GDM1 (cell line): ENCODE data around the gene FUBP1.
"Not testable (repeated sequence)": the region's sequence is repeated elsewhere in the genome, so short reads cannot be mapped to it uniquely, and the experiment has no call there.

ENCODE experiments used
- DNase-seq: peaks from one replicate; lab custom pipeline; 2025; lab: John Stamatoyannopoulos, UW

FUBP1 gene

DNA sequence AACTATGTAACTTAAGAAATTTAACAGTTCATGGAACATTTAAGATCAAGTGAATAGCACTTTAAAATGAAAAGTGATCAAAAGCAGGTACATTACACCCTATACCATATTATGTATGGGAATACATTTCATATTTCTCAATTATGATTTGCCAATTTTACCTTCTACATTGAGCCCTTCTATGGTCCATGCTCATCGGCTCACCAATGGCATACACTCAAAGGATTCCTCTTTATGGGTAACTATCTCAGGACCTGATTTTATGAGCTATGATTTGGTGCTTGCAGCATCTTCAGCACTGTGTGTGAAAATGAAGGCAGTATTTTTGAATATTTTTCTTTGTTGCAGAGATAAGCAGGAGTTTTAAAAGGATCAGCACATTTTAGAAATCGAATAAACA is 33.5 kb downstream of the FUBP1 start:
- no peak for DNase-seq

DNA sequence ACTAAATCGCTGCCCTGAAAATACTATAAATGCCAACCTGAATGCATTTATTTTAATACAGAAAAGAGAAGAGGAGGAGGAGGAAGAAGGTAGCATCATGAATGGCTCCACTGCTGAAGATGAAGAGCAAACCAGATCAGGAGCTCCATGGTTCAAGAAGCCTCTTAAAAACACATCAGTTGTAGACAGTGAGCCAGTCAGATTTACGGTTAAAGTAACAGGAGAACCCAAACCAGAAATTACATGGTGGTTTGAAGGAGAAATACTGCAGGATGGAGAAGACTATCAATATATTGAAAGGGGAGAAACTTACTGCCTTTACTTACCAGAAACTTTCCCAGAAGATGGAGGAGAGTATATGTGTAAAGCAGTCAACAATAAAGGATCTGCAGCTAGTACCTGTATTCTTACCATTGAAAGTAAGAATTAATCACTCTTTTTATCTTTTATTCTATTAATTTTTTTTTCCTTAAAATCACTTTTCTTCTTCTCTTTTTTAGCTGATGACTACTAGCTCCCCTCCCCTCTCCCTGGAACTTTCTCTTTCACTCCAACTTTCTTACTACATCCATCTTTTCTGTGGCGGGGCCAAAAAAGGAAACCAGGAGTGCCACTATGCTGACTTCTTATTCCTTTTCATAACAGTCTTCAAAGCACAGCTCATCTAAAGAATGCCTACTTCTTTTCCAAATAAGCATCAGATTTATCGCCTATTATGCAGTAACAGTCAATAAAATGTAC is 36.3 kb downstream of the FUBP1 start:
- no peak for DNase-seq

GRCh38 chr1:77940921-77941570 is 37.8 kb downstream of the FUBP1 start:
- no peak for DNase-seq

- DNase-seq: no peak
Observed at GRCh38 chr1:77938651-77939050, 40.2 kb downstream of the FUBP1 start.

- no peak for DNase-seq
Observed at GRCh38 chr1:77929806-77930205, 49.1 kb downstream of the FUBP1 start.

- DNase-seq: no peak
Observed at GRCh38 chr1:77927414-77927813, 51.5 kb downstream of the FUBP1 start.

- DNase-seq: no peak
Observed at GRCh38 chr1:77926561-77927357, 52.1 kb downstream of the FUBP1 start.

GRCh38 chr1:77925956-77926355 is 52.9 kb downstream of the FUBP1 start:
- DNase-seq: no peak

GRCh38 chr1:77925518-77925917 is 53.4 kb downstream of the FUBP1 start:
- no peak for DNase-seq

DNA sequence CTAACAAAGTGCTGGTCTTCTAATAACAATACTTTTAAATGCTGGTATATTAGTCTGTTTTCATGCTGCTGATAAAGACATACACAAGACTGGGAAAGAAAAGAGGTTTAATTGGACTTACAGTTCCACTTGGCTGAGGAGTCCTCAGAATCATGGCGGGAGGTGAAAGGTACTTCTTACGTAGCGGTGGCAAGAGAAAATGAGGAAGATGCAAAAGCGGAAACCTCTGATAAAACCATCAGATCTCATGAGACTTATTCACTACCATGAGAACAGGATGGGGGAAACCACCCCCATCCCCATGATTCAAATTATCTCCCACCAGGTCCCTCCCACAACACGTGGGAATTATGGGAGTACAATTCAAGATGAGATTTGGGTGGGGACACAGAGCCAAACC is 60.0 kb downstream of the FUBP1 start:
- not testable (repeated sequence) for DNase-seq

DNA sequence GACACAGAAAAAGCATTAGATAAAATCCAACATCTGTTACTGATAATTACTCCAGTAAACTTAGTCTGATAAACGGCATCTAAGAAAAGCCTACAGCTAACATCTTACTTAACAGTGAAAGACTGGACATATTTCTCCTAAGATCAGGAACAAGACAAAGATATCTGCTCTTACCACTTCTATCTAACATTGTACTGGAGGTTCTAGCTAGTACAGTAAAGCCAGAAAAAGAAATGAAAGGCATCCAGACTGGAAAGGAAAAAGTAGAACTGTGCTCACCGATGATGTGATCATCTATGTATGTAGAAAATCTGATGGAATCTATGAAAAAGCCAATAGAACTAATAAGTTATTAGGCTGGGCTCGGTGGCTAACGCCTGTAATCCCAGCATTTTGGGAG is 68.8 kb downstream of the FUBP1 start:
- no peak for DNase-seq

DNA sequence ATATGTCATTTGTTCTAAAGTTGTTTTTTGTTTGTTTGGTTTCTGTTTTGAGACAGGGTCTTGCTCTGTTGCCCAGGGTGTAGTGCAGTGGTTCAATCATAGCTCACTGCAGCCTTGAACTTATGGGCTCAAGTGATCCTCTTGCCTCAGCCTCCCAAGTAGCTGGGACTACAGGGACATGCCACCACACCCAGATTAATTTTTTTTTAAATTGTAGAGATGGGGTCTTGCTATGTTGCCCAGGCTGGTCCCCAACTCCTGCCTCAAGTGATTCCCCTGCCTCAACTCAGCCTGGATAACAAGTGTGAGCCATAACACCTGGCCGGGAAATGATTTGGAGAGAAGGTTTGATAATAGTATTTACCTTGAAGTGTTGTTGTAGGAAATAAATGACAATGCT is 72.2 kb downstream of the FUBP1 start:
- DNase-seq: no peak

- DNase-seq: no peak
Observed at GRCh38 chr1:77906019-77906545, 72.8 kb downstream of the FUBP1 start.

- DNase-seq: no peak
Observed at GRCh38 chr1:77905603-77906002, 73.3 kb downstream of the FUBP1 start.

- DNase-seq: peak; percentile 20
Observed at GRCh38 chr1:77900687-77901293, 78.1 kb downstream of the FUBP1 start.

DNA sequence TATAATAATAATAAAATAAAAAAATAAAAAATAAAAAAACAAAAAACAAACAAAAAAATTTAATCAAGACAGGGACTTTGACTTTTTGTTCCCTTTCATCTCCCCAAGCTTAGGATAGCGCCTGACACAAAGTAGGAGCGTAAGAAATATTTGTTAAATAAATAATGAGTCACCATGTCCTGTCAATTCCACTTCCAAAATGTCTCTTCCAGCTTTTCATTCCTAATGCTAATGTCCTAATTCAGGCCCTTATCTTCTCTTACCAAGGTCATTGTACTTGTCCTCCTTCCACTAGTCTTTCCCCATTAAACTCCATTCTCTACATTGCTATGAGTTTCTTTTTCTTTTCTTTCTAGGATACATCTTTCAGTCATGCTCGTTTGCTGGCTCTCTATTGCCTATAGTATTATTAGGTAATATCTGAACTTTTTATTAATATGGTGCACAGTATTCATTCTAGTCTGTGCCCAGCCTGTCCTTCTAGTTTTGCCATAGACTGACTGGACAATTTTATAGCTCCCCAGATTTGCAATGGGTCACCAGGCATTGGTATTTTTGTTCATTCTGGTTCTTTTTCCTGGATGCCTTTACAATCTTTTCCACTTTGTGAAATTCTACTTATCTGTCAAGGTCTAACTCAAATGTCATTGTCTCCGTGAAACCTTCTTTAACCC is 79.1 kb downstream of the FUBP1 start:
- no peak for DNase-seq
